Skin of body (tissue), 2 donors: ENCODE data around the gene MFGE8. TPM values are rescaled to one million over a fixed set of nuclear protein-coding genes. Genes with fewer than 3 reads are reported as not detected.

Experiments
- DNase-seq: peaks from one replicate; lab custom pipeline; 2025; lab: John Stamatoyannopoulos, UW
- total RNA-seq: library from RNA; depleted of rRNA; stranded (reverse); fragments of >200 nt; gene quantifications from one replicate; pipeline ENCODE4 v1.2.3, GENCODE V29; 2014

The MFGE8 gene
- total RNA-seq, 1 donor from 2014 or later, result 51.5 TPM

DNA sequence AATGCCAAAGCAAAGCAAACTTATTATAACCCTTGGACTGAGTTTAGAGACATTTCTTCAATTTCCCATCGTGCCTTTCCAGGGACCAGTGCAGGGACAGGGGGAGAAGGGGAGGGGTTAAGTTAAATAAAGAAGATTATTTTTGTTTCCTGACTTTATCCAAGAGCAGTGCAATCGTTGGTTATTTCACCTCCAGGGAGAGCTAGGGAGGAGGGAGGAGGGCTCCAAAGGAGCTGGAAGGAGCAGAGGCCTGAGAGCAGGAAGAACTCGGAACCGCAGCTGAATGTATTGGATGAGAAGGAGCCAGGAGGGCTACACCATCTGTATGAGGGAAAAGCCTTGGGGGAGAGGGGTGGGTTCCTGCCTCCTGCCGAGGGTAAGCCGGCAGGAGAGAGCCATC is 38.5 kb downstream of the MFGE8 start:
- DNase-seq, result no peak

DNA sequence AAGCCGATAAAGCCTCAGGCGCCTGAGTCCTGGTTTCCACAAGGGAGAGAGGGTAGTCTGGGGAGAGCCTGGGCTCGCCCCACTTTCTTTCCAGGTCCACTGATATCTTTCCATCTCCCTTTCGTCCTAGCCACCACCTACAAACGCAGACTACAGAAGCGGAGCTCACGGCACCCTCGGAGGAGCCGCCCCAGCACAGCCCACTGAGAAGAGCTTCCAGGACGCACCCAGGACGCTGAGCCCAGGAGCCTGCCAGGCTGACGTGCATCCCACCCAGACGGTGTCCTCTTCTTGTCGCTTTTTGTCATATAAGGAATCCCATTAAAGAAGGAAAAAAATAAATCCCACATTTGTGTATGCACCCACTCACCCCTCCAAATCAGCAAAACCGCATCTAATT is 38.9 kb downstream of the MFGE8 start:
- DNase-seq, result no peak

DNA sequence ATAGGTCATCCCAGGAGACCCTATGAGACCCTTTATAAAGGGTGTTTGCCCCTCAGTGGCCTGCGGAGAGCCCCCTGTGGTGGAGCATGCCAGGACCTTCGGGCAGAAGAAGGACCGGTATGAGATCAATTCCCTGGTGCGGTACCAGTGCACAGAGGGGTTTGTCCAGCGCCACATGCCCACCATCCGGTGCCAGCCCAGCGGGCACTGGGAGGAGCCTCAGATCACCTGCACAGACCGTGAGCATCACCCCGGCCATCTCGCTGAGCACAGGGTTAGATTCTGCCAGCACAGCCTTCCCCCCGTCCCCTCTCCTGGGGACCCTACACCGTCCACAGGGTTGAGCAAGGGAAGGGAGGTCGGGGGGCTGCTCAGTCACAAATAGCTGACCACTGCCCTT is 39.4 kb downstream of the MFGE8 start:
- no peak for DNase-seq

DNA sequence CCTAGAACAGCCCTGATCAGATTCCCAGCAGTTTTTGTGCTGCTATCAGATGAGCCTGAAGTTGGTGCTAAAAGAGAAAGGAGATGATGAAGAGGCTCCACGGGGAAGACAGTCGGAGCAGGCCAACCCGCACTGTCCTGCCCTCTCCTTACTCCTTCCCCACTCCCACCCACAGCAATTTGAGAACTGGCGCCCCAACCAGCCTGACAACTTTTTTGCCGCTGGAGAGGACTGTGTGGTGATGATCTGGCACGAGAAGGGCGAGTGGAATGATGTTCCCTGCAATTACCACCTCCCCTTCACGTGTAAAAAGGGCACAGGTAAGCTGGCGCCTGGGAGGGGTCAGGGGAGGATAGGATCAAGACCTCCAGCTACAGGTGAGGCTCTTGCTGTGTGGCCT is 40.5 kb downstream of the MFGE8 start:
- DNase-seq, result no peak

DNA sequence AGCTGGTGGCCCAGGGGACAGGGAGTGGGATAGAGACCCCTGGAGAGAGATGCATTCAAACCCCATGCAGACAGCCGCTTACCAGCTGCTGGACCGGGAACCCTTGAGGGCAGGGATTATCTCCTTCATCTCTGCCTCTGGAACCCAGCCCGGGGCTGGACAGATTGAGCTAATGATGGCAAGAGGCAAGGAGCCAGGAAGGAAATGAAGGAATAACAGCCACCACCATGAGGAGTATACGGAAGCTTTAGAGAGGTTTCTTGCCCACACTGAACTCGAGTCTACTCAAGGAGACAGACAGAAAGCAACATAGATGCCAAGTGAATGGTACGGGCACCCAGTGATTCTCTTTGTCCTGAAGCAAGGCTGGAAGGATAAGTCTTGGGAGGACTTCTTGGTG is 41.1 kb downstream of the MFGE8 start:
- no peak for DNase-seq

DNA sequence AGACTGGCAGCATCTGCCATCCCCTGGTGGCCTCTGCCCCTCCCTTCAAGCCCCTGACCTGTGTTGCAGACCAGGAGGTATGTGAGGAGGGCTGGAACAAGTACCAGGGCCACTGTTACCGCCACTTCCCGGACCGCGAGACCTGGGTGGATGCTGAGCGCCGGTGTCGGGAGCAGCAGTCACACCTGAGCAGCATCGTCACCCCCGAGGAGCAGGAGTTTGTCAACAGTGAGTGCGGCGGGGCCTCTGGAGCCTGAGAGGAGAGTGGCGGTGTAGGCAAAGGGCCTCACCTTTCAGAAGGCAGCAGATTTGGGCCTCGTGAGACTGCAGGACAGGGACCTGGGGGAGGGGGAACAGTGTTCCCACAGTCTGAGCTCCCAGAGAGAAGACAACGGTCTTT is 41.9 kb downstream of the MFGE8 start:
- no peak for DNase-seq

DNA sequence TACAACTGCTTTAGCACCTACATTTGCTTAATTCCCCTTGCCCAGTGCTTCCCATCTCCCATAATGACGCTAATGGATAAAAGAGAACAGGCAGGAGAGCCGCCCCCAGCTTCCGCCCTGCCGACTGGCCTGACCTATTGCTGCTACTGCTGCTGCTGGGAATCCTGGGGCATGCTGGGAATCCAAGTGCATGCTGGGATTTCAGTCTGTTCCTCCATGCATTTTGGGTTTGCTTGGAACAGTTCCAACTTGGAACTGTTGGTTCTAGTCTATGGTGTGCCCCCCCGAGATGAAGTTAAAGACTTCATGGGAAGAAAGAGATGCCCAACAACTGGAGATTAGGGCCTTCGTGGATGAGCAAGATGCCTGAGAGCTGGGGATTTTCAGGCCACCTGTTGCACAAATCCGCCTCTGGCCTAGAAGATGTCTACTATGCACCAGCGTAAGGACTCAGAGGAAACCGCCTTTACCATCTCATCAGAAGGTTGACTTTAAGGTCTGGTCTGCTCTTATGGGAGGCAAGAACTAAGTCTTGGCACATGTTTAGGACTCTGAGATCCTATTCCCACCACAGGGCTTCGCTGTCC is 46.8 kb downstream of the MFGE8 start:
- DNase-seq, result no peak

DNA sequence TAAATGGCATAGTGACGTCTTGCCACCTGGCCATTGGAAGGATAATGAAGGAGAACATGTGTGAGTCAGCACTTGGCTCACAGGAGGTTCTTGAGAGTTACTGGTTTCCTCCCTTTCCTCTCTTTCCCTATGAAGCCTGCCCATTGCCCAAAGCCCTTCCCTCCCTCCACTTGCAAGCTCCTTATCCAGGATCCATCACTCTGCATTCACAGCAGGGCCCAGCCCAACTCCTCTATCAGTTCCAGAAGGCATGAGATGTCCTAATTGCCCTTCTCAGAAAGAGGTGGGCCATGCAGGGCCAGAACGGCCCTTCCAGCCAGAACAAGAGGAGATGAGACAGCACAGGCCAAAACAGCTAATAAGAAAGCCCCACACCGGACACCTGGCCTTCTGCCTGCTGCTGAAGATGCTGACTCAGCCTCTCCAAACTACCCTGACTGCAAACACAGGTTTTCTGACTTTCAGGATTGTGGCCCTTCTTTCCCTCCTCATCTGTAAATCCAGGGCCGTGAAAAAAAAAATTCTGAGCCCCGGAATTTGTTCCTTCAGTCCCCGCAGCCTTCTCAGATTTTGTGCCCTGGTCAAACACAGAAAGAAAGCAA is 47.6 kb downstream of the MFGE8 start:
- no peak for DNase-seq

DNA sequence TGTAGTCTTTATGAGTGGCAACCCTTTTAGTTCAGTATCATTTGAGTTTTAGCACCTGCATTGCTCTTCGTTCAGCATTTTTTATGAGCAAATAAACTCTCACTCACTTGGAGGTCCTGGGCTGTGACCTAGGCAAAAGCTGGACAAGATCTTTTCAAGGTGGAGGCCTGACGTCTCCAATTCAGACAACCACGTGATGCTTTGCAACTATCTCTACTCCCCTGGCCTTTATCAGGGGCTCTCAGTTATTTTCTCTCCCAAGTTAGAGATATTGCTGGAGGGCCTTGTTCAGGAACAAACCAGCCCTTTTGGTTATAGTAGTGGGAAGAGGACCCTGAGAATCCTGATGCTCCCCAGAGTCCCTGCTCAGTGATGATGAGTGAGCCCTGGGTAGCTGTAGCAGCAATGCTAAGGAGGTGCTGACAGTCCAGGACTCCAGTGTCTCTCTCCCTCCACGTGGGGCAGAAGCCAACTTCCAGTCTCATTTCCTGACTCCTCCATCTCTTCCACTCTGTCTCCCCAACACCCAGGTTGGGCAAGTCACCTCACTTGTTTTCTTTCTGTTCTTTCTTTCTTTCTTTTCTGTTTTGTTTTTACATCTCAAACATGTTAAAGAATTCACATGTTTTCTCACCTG is 48.2 kb downstream of the MFGE8 start:
- DNase-seq, result no peak

DNA sequence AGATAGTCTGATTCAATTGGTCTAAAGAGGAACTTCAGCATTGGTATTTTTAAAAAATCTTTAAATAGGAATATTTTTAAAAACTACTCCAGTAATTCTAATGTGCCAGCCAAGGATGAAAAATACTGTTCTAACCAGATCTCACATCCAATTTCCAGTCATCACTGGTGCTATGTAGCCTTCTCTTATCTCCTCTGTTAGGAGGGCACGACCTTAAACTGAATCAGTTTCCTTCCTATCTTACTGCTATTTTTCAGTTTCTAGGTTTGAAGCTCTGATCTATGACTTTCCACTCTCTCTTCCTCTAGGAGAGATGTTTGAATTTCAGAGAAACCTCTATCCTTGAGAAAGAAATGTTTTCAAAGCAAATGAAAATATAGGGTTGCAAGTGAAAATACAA is 49.8 kb downstream of the MFGE8 start:
- DNase-seq, result no peak

DNA sequence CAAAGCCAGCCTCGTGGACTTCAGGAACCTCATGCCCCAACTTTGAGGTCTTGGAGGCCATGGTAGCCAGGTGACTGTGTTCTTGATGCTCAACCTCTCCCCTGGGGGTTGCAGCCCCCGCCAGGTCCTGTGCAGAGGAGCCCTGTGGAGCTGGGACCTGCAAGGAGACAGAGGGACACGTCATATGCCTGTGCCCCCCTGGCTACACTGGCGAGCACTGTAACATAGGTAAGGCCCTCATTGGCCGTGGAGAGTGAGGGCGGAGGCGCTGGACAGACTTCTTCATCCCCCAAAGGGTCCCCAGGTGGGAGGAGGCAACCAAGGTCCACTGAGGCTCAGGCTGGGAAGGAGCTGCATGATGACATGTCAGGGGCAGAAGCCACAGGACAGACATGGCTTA is 53.0 kb downstream of the MFGE8 start:
- DNase-seq, result no peak

DNA sequence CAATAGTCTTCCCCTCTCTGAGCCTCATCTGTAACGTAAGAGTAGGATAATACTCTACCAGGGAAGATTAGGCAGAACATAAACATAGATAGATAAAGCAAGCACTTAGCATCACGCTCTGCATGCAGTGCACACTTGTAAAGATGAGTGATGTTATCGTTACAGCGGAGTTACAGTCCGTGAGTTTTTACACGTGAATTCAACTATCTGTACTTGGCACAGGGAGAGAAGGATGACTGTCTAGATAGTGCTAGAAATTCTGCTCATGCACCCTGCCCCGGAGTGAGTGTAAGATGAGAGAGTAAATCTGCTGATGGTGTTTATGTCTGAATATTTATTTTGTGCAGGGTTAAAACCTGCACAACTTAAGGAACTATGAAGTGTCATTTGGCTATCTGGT is 53.6 kb downstream of the MFGE8 start:
- no peak for DNase-seq

DNA sequence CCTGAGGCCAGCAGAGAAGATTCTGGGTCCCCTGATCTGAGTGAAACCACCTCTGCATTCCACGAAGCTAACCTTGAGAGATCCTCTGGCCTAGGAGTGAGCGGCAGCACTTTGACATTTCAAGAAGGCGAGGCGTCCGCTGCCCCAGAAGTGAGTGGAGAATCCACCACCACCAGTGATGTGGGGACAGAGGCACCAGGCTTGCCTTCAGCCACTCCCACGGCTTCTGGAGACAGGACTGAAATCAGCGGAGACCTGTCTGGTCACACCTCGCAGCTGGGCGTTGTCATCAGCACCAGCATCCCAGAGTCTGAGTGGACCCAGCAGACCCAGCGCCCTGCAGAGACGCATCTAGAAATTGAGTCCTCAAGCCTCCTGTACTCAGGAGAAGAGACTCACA is 54.2 kb downstream of the MFGE8 start:
- DNase-seq, result no peak

DNA sequence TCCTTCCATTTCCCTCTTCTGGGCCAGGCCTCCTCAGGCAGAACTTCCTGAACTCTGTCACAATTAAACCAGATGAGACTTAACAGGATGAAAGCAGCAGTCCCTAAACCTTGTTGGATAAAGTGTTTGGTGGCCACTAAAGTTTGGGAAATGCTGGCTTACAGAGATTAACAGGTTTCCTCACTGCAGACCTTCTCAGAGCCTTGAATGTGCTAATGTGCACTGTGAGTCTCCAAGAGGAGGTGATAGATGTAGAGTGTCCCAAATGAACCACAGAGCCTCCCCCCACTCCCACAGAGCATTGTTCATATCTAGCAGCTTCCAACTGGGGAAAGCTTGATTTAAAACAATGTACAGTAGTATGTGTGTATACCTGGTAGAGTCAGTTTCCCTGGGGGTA is 60.7 kb downstream of the MFGE8 start:
- no peak for DNase-seq

DNA sequence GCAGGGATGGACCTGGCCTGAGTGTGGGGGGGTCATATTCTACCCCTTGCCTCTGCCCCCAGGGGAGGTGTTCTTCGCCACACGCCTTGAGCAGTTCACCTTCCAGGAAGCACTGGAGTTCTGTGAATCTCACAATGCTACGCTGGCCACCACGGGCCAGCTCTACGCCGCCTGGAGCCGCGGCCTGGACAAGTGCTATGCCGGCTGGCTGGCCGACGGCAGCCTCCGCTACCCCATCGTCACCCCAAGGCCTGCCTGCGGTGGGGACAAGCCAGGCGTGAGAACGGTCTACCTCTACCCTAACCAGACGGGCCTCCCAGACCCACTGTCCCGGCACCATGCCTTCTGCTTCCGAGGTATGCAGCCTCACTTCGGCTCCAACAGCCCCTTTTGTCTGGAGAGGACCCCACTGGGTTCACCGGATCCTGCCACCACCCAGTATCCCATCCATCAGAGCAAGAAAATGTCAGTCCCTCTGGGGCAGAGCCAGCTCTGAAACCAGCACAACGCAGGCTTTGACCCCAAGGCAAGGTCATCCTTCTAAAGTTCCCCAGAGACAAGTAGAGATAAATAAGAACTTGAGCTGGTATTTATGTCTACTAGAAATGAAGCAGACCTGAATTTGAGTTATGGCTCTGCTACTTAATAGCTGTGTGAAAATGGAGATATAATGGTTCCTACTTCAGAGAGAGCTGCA is 63.7 kb downstream of the MFGE8 start:
- no peak for DNase-seq

Other genes with a start within 250 kb of the MFGE8 start
- gene ACAN, start 109.9 kb downstream of the MFGE8 start, total RNA-seq, result 8.3 TPM
- 4.4 TPM for gene HAPLN3, start 17.8 kb downstream of the MFGE8 start, total RNA-seq
- 27.8 TPM for gene ABHD2, start 175.1 kb upstream of the MFGE8 start, total RNA-seq